Endothelial cell of umbilical vein (primary cell): Measurements from ENCODE around the gene KCNG2. TPM values are rescaled to one million over a fixed set of nuclear protein-coding genes. Genes with fewer than 3 reads are reported as not detected.

Experiments used
- BruUV-seq: library from RNA; stranded (reverse); fragments of 400-500 nt; replicated peaks from 2 replicates; lab custom pipeline; 2021; lab: Mats Ljungman, UMichigan
- CTCF ChIA-PET: fragments of 300-600, 350-600 bp; sonication (Branson Sonifier 250); formaldehyde crosslinking; loops from one replicate; lab custom pipeline; 2021; ENCODE audit warnings: antibody characterized with exemption, inconsistent platforms; lab: Charles Lee
- POLR2A ChIA-PET: fragments of 300-600, 350-600 bp; sonication (Branson Sonifier 250); formaldehyde crosslinking; loops from one replicate; lab custom pipeline; 2021; ENCODE audit warnings: antibody characterized with exemption, inconsistent platforms; lab: Charles Lee
- DNase-seq: peaks from one replicate; pipeline ENCODE4 v3.0.0-alpha.2; 2011; ENCODE audit warnings: low read depth, low spot score
- FAIRE-seq: peaks from 2 replicates; lab custom pipeline; 2011; peaks lifted over from hg19 to GRCh38; lab: Jason Lieb, UNC
- H2AFZ ChIP-seq: 2 replicates; pipeline ENCODE4 v1.6.0; 2012; ENCODE audit warnings: low read depth, low read length, control low read depth, inconsistent platforms
- H3K27ac ChIP-seq: 2 replicates; pipeline ENCODE4 v1.5.1; 2011; ENCODE audit warnings: low read depth, mild to moderate bottlenecking, control low read depth, low read length, moderate library complexity; ENCODE audit not compliant: insufficient read depth
- H3K27me3 ChIP-seq, 2 experiments: 2 replicates each; pipeline versions ENCODE4 v1.6.0 to v1.6.1; 2011; ENCODE audit warnings: low read length in 2 of 2, mixed read lengths in 1 of 2; ENCODE audit not compliant: control insufficient read depth in 2 of 2, insufficient read depth in 2 of 2
- H3K36me3 ChIP-seq, 2 experiments: 2 replicates in 1 of 2; 3 replicates in 1 of 2; pipeline ENCODE4 v1.5.1; 2011; ENCODE audit warnings: low read length in 2 of 2, mild to moderate bottlenecking in 1 of 2, moderate library complexity in 1 of 2; ENCODE audit not compliant: control insufficient read depth in 2 of 2, insufficient read depth in 2 of 2; ENCODE audit errors: extremely low read depth in 1 of 2
- H3K4me1 ChIP-seq: 3 replicates; pipeline ENCODE4 v1.5.1; 2011; ENCODE audit warnings: mild to moderate bottlenecking, low read length; ENCODE audit not compliant: control insufficient read depth, insufficient read depth; ENCODE audit errors: extremely low read depth
- H3K4me2 ChIP-seq: 2 replicates; pipeline ENCODE4 v1.6.1; 2011; ENCODE audit warnings: low read length, control low read depth, mixed read lengths; ENCODE audit not compliant: insufficient read depth
- H3K4me3 ChIP-seq, 3 experiments: fragments of 200-600 bp in 1 of 3; sonication (generic), shearing (Covaris generic) in 1 of 3; replicated peaks in 1 of 3; 2 replicates each; pipeline ENCODE4 v1.5.1; 2011 to 2016; ENCODE audit warnings: control low read depth in 3 of 3, low read length in 3 of 3, mild to moderate bottlenecking in 2 of 3, inconsistent platforms in 1 of 3, low read depth in 1 of 3, moderate library complexity in 1 of 3; ENCODE audit not compliant: insufficient read depth in 1 of 3
- H3K79me2 ChIP-seq: 2 replicates; pipeline ENCODE4 v1.6.0; 2012; ENCODE audit warnings: low read length, inconsistent platforms; ENCODE audit not compliant: control insufficient read depth, insufficient read depth
- H3K9ac ChIP-seq: replicated peaks from 2 replicates; pipeline ENCODE3; 2011; ENCODE audit warnings: low read length, control low read depth; ENCODE audit not compliant: insufficient read depth; ENCODE audit errors: extremely low read depth
- H3K9me1 ChIP-seq: replicated peaks from 3 replicates; pipeline ENCODE4 v1.6.0; 2011; ENCODE audit warnings: mild to moderate bottlenecking, low read length; ENCODE audit not compliant: control insufficient read depth, insufficient read depth; ENCODE audit errors: extremely low read depth
- H3K9me3 ChIP-seq: replicated peaks from 2 replicates; pipeline ENCODE4 v1.5.1; 2012; ENCODE audit warnings: low read length, inconsistent platforms; ENCODE audit not compliant: control insufficient read depth, insufficient read depth
- H4K20me1 ChIP-seq: replicated peaks from 2 replicates; pipeline ENCODE3; 2011; ENCODE audit warnings: mild to moderate bottlenecking, low read length; ENCODE audit not compliant: control insufficient read depth, insufficient read depth; ENCODE audit errors: extremely low read depth
- CTCF ChIP-seq, 2 donors: IDR thresholded peaks; 1 replicate in 1 of 2; 2 replicates in 1 of 2; pipeline ENCODE4 v1.5.1; 2011; ENCODE audit warnings: low read length in 2 of 2, mild to moderate bottlenecking in 2 of 2, moderate library complexity in 2 of 2, control low read depth in 1 of 2, inconsistent platforms in 1 of 2, low read depth in 1 of 2; ENCODE audit not compliant: insufficient read depth in 1 of 2; ENCODE audit errors: extremely low read depth in 1 of 2
- EZH2 ChIP-seq: IDR thresholded peaks from 2 replicates; pipeline ENCODE4 v1.6.1; 2012; ENCODE audit warnings: borderline replicate concordance, low read depth, mild to moderate bottlenecking, moderate library complexity, low read length, inconsistent platforms; ENCODE audit not compliant: severe bottlenecking
- FOS ChIP-seq: IDR thresholded peaks from 2 replicates; pipeline ENCODE4 v1.6.1; 2011; ENCODE audit warnings: mild to moderate bottlenecking, low read length, moderate library complexity, borderline replicate concordance; ENCODE audit not compliant: insufficient read depth
- GATA2 ChIP-seq: IDR thresholded peaks from 2 replicates; pipeline ENCODE4 v1.7.0; 2011; ENCODE audit warnings: low read depth, mild to moderate bottlenecking, moderate library complexity, mixed read lengths, low read length; ENCODE audit not compliant: insufficient read length, insufficient read depth
- JUN ChIP-seq: IDR thresholded peaks from 2 replicates; pipeline ENCODE4 v1.6.1; 2011; ENCODE audit warnings: borderline replicate concordance, low read depth; ENCODE audit not compliant: insufficient read length, insufficient read depth
- MAX ChIP-seq: IDR thresholded peaks from 2 replicates; pipeline ENCODE4 v1.6.1; 2011; ENCODE audit not compliant: insufficient read depth, insufficient read length
- MYC ChIP-seq: IDR thresholded peaks from one replicate; pipeline ENCODE4 v1.6.1; 2011; ENCODE audit warnings: mild to moderate bottlenecking, low read depth, low read length
- POLR2A ChIP-seq: IDR thresholded peaks from 2 replicates; pipeline ENCODE4 v1.6.1; 2012; ENCODE audit warnings: low read depth, mild to moderate bottlenecking, control low read depth, low read length
- POLR2AphosphoS5 ChIP-seq: IDR thresholded peaks from 2 replicates; pipeline ENCODE4 v1.6.1; 2012; ENCODE audit warnings: low read depth, mild to moderate bottlenecking, control low read depth, low read length, moderate library complexity; ENCODE audit not compliant: insufficient read depth
- dilution Hi-C: fragments of 300-500 bp; cut with MboI; formaldehyde crosslinking; loops from one replicate; pipeline ENCODE4 v1.15.0; 2019; ENCODE audit warnings: low sequenced_read_pairs; ENCODE audit not compliant: extremely low pct_ligation_motif_present
- intact Hi-C: fragments of 100-400 bp; cut with micrococcal nuclease; formaldehyde crosslinking; loops from one replicate; pipeline ENCODE4 v1.10.0; 2022
- polyA plus RNA-seq, 4 experiments: library from polyadenylated mRNA; depleted of rRNA in 3 of 4; stranded (reverse) in 3 of 4; unstranded in 1 of 4; fragments of >200 nt; gene quantifications; 2 replicates each; pipeline versions ENCODE4 v1.2.1 to v1.2.3, GENCODE V29; 2011 to 2012; ENCODE audit warnings: missing spikeins in 1 of 4
- total RNA-seq: library from RNA; stranded (reverse); gene quantifications from 2 replicates; pipeline ENCODE4 v1.2.3, GENCODE V29; 2021

Gene KCNG2
- total and polyA plus RNA-seq, 2 donors (not counting 3 experiments of a cell fraction or from before 2014, with no cell fraction given): not detected

DNA sequence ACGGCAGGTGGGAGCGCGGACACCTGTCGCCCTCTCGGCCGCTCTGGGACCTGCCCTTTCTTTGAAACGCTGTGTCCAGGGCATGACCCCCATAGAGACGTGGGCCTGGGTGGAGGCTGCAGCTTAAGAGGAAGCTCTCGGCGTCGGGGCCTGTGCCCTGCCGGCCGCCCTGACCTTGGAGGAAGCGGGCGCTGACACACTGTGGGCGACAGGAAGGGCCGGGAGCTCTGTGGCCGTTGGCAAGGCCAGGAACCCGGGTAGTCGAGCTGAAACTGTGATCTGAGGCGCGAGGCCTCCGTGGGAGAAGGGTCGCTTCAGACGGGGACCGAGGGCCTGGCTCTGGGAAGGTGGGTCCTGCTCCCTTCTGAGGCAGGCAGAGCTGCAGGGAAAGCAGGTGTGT, 28.2 kb downstream of the KCNG2 start:
- Histone ChIP-seq H3K9me1 (no peaks in the 10 kb centered on the region), H3K27ac (no peak overlapping the region), H2AFZ (no peak overlapping the region), H3K4me3 (no peak overlapping the region), H3K27me3 (no peaks in the 10 kb centered on the region), H3K4me1 (no peaks in the 10 kb centered on the region), H3K9me3 (no peaks in the 10 kb centered on the region), H4K20me1 (no peaks in the 10 kb centered on the region), H3K9ac (no peak overlapping the region), H3K36me3 (no peaks in the 10 kb centered on the region), H3K79me2 (no peaks in the 10 kb centered on the region), H3K4me2 (no peak overlapping the region)
- TF ChIP-seq CTCF (IDR thresholded peaks at IDR 0.05; ENCODE audit: extremely low read depth in 1 of 2, insufficient read depth in 1 of 2, low read depth in 1 of 2, low read length in 2 of 2) (no peak), EZH2 (no peak), MYC (no peak), MAX (no peak), FOS (no peak), JUN (no peak), GATA2 (no peak), POLR2A (no peak), POLR2AphosphoS5 (no peak)
- no TSS peak for BruUV-seq
- dilution Hi-C loops: no loop called here
- DNase-seq (no peak), FAIRE-seq (no peak)
- intact Hi-C loops: no loop called here
- POLR2A ChIA-PET: no interaction called here
- CTCF ChIA-PET: no interaction called here
